IPS-20b (cell line): Measurements from ENCODE around the gene HELQ.

ENCODE experiments used
- H3K27ac ChIP-seq: one replicate; pipeline ENCODE4 v1.5.1; 2013; ENCODE audit warnings: low read length
- H3K27me3 ChIP-seq: 2 replicates; pipeline ENCODE4 v1.6.1; 2013; ENCODE audit warnings: mild to moderate bottlenecking, low read length, inconsistent platforms; ENCODE audit not compliant: insufficient read depth
- H3K36me3 ChIP-seq: 2 replicates; pipeline ENCODE4 v1.6.1; 2013; ENCODE audit warnings: low read depth, mild to moderate bottlenecking, inconsistent platforms, low read length, moderate library complexity; ENCODE audit not compliant: insufficient read depth
- H3K4me1 ChIP-seq: 2 replicates; pipeline ENCODE4 v1.6.1; 2013; ENCODE audit warnings: mild to moderate bottlenecking, control low read depth, inconsistent platforms, low read length, moderate library complexity; ENCODE audit not compliant: insufficient read depth
- H3K4me3 ChIP-seq: 2 replicates; pipeline ENCODE4 v1.5.1; 2013; ENCODE audit warnings: mild to moderate bottlenecking, low read length, inconsistent platforms
- H3K9ac ChIP-seq: 2 replicates; pipeline ENCODE4 v1.6.1; 2013; ENCODE audit warnings: low read depth, mild to moderate bottlenecking, inconsistent platforms, low read length, moderate library complexity
- H3K9me3 ChIP-seq: 2 replicates; pipeline ENCODE4 v1.6.1; 2013; ENCODE audit warnings: mild to moderate bottlenecking, low read depth, low read length, inconsistent platforms; ENCODE audit not compliant: insufficient read depth

Gene HELQ

DNA sequence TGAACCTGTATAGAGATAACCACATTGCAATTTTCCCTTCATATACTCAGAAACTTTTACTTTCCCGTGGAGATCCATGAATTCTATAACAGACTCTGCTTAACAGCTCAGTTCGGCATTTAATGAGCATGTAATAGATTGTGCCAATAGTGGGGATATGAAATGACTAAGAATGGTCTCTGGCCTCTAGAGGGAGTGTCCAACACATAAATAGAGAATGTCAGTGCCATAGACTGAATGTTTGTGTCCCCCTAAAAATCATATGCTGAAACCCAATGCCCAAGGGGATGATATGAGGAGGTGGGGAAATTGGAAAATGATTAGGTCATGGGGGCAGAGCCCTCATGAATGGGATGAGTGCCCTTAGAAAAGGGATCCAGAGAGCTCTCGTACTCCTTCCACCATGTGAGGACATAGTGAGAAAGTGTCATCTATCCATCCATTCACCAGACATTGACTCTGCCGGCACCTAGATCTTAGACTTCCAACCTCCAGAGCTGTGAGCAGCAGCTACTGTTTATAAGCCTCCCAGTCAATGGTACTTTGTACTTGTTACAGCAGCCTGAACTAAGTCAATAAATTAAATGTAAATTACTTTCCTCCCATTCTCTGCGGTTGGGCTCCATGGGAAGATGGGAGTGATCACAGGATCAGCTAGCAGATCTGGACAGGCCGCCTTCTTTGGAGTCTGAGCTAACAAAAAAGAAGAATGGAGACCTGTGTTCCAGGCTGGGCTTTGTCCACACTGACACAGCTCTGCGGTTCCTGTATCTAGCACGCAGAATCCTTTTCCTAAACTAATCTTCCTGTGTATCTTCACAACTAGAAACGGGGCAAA lies 92.9 kb downstream of the HELQ start:
- H3K27ac ChIP-seq, result no peak overlapping the region
- no peaks in the 10 kb centered on the region for H3K27me3 ChIP-seq
- H3K4me3 ChIP-seq, result no peak overlapping the region
- H3K9ac ChIP-seq, result no peak overlapping the region
- peaks cover 4% of the 10 kb centered on the region; the same call in 1 of the 2 replicates for H3K4me1 ChIP-seq
- H3K36me3 ChIP-seq, result no peaks in the 10 kb centered on the region
- H3K9me3 ChIP-seq, result no peaks in the 10 kb centered on the region

DNA sequence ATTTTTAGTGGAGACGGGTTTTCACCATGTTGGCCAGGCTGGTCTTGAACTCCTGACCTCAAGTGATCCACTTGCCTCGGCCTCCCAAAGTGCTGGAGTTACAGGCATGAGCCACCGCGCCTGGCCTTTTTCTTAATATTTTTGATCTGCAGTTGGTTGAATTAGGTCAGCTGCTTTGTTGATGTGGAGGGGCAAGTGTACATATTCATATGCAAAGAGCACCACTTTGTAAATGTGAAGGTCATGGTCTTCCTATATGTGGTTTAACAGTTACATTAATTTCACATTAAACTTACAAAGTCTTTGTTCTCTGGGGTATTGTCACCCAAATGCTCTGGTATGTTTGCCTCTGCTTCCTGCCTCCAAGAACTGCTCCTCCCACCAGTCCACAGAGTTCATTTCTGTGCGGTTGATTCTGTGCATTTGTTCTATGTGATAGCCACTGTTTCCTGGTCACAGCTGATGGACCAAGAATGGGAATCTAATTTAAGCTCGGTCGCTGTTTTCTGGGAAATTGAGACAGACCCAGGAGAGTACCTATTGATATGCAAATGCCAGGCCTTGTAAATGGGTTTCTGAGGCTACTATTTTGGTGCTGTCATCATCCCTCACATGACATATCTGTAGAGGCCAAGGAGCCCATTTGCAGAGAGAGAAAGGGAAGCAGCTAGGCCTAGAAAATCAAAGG lies 94.1 kb downstream of the HELQ start:
- Histone ChIP-seq H3K27me3 (no peaks in the 10 kb centered on the region), H3K27ac (no peak overlapping the region)

GRCh38 chr4:83360018-83360417 lies 95.6 kb downstream of the HELQ start:
- Histone ChIP-seq H3K4me3 (no peak overlapping the region), H3K4me1 (peaks cover 4% of the 10 kb centered on the region; the same call in 1 of the 2 replicates), H3K27ac (no peak overlapping the region), H3K9ac (no peak overlapping the region), H3K36me3 (no peaks in the 10 kb centered on the region), H3K9me3 (no peaks in the 10 kb centered on the region), H3K27me3 (no peaks in the 10 kb centered on the region)

More for the DNA sequence above, 94.1 kb downstream of the HELQ start:
- H3K9ac ChIP-seq, result no peak overlapping the region
- H3K4me3 ChIP-seq, result no peak overlapping the region
- peaks cover 4% of the 10 kb centered on the region; the same call in 1 of the 2 replicates for H3K4me1 ChIP-seq
- H3K36me3 ChIP-seq, result no peaks in the 10 kb centered on the region
- H3K9me3 ChIP-seq, result no peaks in the 10 kb centered on the region

DNA sequence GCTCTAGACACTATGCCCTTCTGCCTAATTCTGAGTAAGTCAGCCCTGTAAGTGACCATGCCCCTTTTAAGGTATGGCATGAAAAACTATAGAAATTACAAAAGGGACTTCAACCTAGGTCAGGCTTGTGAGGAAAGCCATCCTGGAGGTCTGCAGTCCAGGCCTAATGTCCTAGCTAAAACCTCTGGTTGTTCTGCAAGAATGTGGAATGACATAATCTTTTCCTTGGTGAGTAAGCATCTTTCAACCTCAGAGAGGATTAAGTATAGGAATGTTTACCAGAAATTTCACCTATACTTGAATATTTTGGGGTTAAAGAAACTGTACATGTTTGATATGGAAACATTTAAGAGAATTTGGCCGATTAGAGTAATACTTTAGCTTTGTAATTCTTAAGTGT lies 97.2 kb downstream of the HELQ start:
- Histone ChIP-seq H3K4me1 (peaks cover 4% of the 10 kb centered on the region; the same call in 1 of the 2 replicates), H3K4me3 (no peak overlapping the region), H3K9ac (no peak overlapping the region), H3K9me3 (peaks cover 6% of the 10 kb centered on the region), H3K27me3 (no peaks in the 10 kb centered on the region), H3K36me3 (no peaks in the 10 kb centered on the region), H3K27ac (no peak overlapping the region)
